ENCODE results near the gene GLMP. TPM values are rescaled to one million over a fixed set of nuclear protein-coding genes. Genes with fewer than 3 reads are reported as not detected.

The GLMP gene
- total RNA-seq, 2 donors from 2014 or later, result 31.8 to 46.2 TPM

- Histone ChIP-seq H3K4me1 (no peaks in the 10 kb centered on the region), H3K4me3 (no peak overlapping the region), H3K36me3 (peaks cover 49% of the 10 kb centered on the region), H3K9me3 (no peaks in the 10 kb centered on the region), H3K9ac (ENCODE audit: low read depth in 2 of 2, low read length in 2 of 2) (no peak overlapping the region), H3K27me3 (no peaks in the 10 kb centered on the region), H3K27ac (no peak overlapping the region)
- TF ChIP-seq CTCF (IDR thresholded peaks at IDR 0.05), result no peak
- intact Hi-C loops (cut with DNase I), result no loop called here
- DNase-seq, result no peak
Observed at GRCh38 chr1:156270314-156270713, 25.2 kb downstream of the GLMP start.

GRCh38 chr1:156268336-156268735 lies 27.1 kb downstream of the GLMP start:
- intact Hi-C loops (cut with DNase I), result no loop called here
- Histone ChIP-seq H3K9ac (ENCODE audit: low read depth in 2 of 2, low read length in 2 of 2) (no peak overlapping the region), H3K27ac (no peak overlapping the region), H3K4me1 (no peaks in the 10 kb centered on the region), H3K9me3 (no peaks in the 10 kb centered on the region), H3K36me3 (peaks cover 45% of the 10 kb centered on the region), H3K27me3 (no peaks in the 10 kb centered on the region), H3K4me3 (no peak overlapping the region)
- no peak for TF ChIP-seq CTCF (IDR thresholded peaks at IDR 0.05)
- no peak for DNase-seq

GRCh38 chr1:156266051-156266450 lies 29.4 kb downstream of the GLMP start:
- Histone ChIP-seq H3K9me3 (no peaks in the 10 kb centered on the region), H3K9ac (ENCODE audit: low read depth in 2 of 2, low read length in 2 of 2) (no peak overlapping the region), H3K4me1 (no peaks in the 10 kb centered on the region), H3K27ac (no peak overlapping the region), H3K4me3 (no peak overlapping the region), H3K27me3 (no peaks in the 10 kb centered on the region), H3K36me3 (peaks cover 40% of the 10 kb centered on the region)
- no peak for DNase-seq
- intact Hi-C loops (cut with DNase I), result no loop called here
- TF ChIP-seq CTCF (IDR thresholded peaks at IDR 0.05), result no peak

- H3K27ac ChIP-seq, result no peak overlapping the region
- DNase-seq, result no peak
- no peak overlapping the region for H3K4me3 ChIP-seq
- intact Hi-C loops (cut with DNase I), result no loop called here
- no peak overlapping the region for H3K9ac ChIP-seq (ENCODE audit: low read depth in 2 of 2, low read length in 2 of 2)
- H3K4me1 ChIP-seq, result no peaks in the 10 kb centered on the region
- H3K27me3 ChIP-seq, result no peaks in the 10 kb centered on the region
- H3K36me3 ChIP-seq, result peaks cover 57% of the 10 kb centered on the region
- no peaks in the 10 kb centered on the region for H3K9me3 ChIP-seq
- no peak for TF ChIP-seq CTCF (IDR thresholded peaks at IDR 0.05)
Observed at GRCh38 chr1:156263288-156263655, 32.2 kb downstream of the GLMP start.

GRCh38 chr1:156262461-156263287 lies 32.8 kb downstream of the GLMP start:
- TF ChIP-seq CTCF (IDR thresholded peaks at IDR 0.05), result no peak
- Histone ChIP-seq H3K27me3 (no peaks in the 10 kb centered on the region), H3K4me1 (no peaks in the 10 kb centered on the region), H3K36me3 (peaks cover 57% of the 10 kb centered on the region), H3K4me3 (no peak overlapping the region), H3K9ac (ENCODE audit: low read depth in 2 of 2, low read length in 2 of 2) (no peak overlapping the region), H3K27ac (no peak overlapping the region), H3K9me3 (no peaks in the 10 kb centered on the region)
- intact Hi-C loops (cut with DNase I), result no loop called here
- DNase-seq, result no peak
